Prostate gland (tissue), 2 donors: Measurements from ENCODE around the gene AICDA. TPM values are rescaled to one million over a fixed set of nuclear protein-coding genes. Genes with fewer than 3 reads are reported as not detected.

Source experiments
- DNase-seq: peaks from one replicate; pipeline ENCODE4 v3.0.0-alpha.2; 2019; ENCODE audit warnings: low spot score
- H3K27ac ChIP-seq, 2 donors: fragments of 200-600 bp; sonication (generic); 2 replicates each; pipeline ENCODE4 v1.5.1; 2017 to 2019
- H3K27me3 ChIP-seq: fragments of 200-600 bp; sonication (generic); replicated peaks from 2 replicates; pipeline ENCODE4 v1.5.1; 2019; ENCODE audit not compliant: insufficient read depth
- H3K36me3 ChIP-seq, 2 donors: fragments of 200-600 bp; sonication (generic); 1 replicate in 1 of 2; 2 replicates in 1 of 2; pipeline versions ENCODE4 v1.5.1 to v1.8.1; 2017 to 2019
- H3K4me1 ChIP-seq: fragments of 200-600 bp; sonication (generic); replicated peaks from 2 replicates; pipeline ENCODE4 v1.5.1; 2019
- H3K4me3 ChIP-seq, 2 donors: fragments of 200-600 bp; sonication (generic); 2 replicates each; pipeline ENCODE4 v1.5.1; 2017 to 2019
- H3K9me3 ChIP-seq: fragments of 200-600 bp; sonication (generic); 2 replicates; pipeline ENCODE4 v1.5.1; 2017
- CTCF ChIP-seq, 4 experiments: fragments of 200-600 bp in 2 of 4; fragments of 450-650 bp in 2 of 4; sonication (generic) in 2 of 4; IDR thresholded peaks; 1 replicate in 3 of 4; 2 replicates in 1 of 4; pipeline ENCODE4 v1.5.1; 2016 to 2019; ENCODE audit warnings: antibody characterized with exemption in 4 of 4, mild to moderate bottlenecking in 2 of 4, moderate library complexity in 2 of 4
- POLR2A ChIP-seq: fragments of 450-650 bp; IDR thresholded peaks from one replicate; pipeline ENCODE4 v1.6.1; 2016; ENCODE audit warnings: antibody characterized with exemption, mild to moderate bottlenecking
- POLR2AphosphoS5 ChIP-seq: sonication (generic); formaldehyde crosslinking; IDR thresholded peaks from one replicate; pipeline ENCODE4 v1.6.1; 2017; ENCODE audit warnings: antibody characterized with exemption
- WGBS: methylation state at CpG from one replicate; pipeline ENCODE4 v1.1.5; 2018; 5-methylcytosine and 5-hydroxymethylcytosine counted together
- intact Hi-C: fragments of 100-400 bp; cut with DNase I; formaldehyde crosslinking; loops from one replicate; pipeline ENCODE4 v1.14.2; 2022
- total RNA-seq, 2 donors: library from RNA; depleted of rRNA; stranded (reverse); fragments of >200 nt; gene quantifications; one replicate each; pipeline ENCODE4 v1.1.0, GENCODE V29; 2016

Gene AICDA
- total RNA-seq, 2 donors from 2014 or later = 4.3 TPM; not detected in 1

- Histone ChIP-seq H3K27ac (no peak overlapping the region), H3K27me3 (no peaks in the 10 kb centered on the region), H3K4me1 (no peaks in the 10 kb centered on the region), H3K4me3 (no peak overlapping the region), H3K36me3 (no peaks in the 10 kb centered on the region), H3K9me3 (no peaks in the 10 kb centered on the region)
- TF ChIP-seq CTCF (IDR thresholded peaks at IDR 0.05) (no peak), POLR2A (no peak), POLR2AphosphoS5 (no peak)
- no peak for DNase-seq
- intact Hi-C loops = no loop called here
- WGBS = 67% methylated on average over 22 of the region's 22 CpGs
Measured at GRCh38 chr12:8564656-8565055, 48.0 kb downstream of the AICDA start.

GRCh38 chr12:8563356-8563755 is 49.3 kb downstream of the AICDA start:
- intact Hi-C loops = no loop called here

GRCh38 chr12:8562310-8562709 is 50.3 kb downstream of the AICDA start:
- TF ChIP-seq POLR2AphosphoS5 (no peak), CTCF (IDR thresholded peaks at IDR 0.05) (no peak), POLR2A (no peak)
- Histone ChIP-seq H3K4me1 (no peaks in the 10 kb centered on the region), H3K36me3 (no peaks in the 10 kb centered on the region), H3K4me3 (no peak overlapping the region), H3K27me3 (no peaks in the 10 kb centered on the region), H3K9me3 (no peaks in the 10 kb centered on the region), H3K27ac (no peak overlapping the region)
- intact Hi-C loops = no loop called here
- WGBS = 89% methylated on average over 6 of the region's 6 CpGs
- DNase-seq = no peak

More at GRCh38 chr12:8563356-8563755, 49.3 kb downstream of the AICDA start:
- TF ChIP-seq POLR2AphosphoS5 (no peak), POLR2A (no peak), CTCF (IDR thresholded peaks at IDR 0.05) (no peak)
- H3K9me3 ChIP-seq = no peaks in the 10 kb centered on the region
- no peaks in the 10 kb centered on the region for H3K36me3 ChIP-seq
- 77% methylated on average over 3 of the region's 3 CpGs for WGBS
- DNase-seq = no peak
- no peak overlapping the region for H3K4me3 ChIP-seq
- no peaks in the 10 kb centered on the region for H3K4me1 ChIP-seq
- H3K27ac ChIP-seq = no peak overlapping the region
- H3K27me3 ChIP-seq = no peaks in the 10 kb centered on the region

- DNase-seq = no peak
- H3K4me3 ChIP-seq = no peak overlapping the region
- no peaks in the 10 kb centered on the region for H3K36me3 ChIP-seq
- H3K9me3 ChIP-seq = no peaks in the 10 kb centered on the region
- H3K27me3 ChIP-seq = no peaks in the 10 kb centered on the region
- intact Hi-C loops = no loop called here
- no peak for TF ChIP-seq POLR2A
- TF ChIP-seq CTCF (IDR thresholded peaks at IDR 0.05) = no peak
- no peak for TF ChIP-seq POLR2AphosphoS5
- H3K27ac ChIP-seq = no peak overlapping the region
- WGBS = 55% methylated on average over 4 of the region's 4 CpGs
- no peaks in the 10 kb centered on the region for H3K4me1 ChIP-seq
Measured at GRCh38 chr12:8561011-8561410, 51.6 kb downstream of the AICDA start.

- no peaks in the 10 kb centered on the region for H3K36me3 ChIP-seq
- no peak for TF ChIP-seq POLR2A
- TF ChIP-seq POLR2AphosphoS5 = no peak
- no peak overlapping the region for H3K4me3 ChIP-seq
- WGBS = 68% methylated on average over 11 of the region's 11 CpGs
- H3K4me1 ChIP-seq = no peaks in the 10 kb centered on the region
- no peaks in the 10 kb centered on the region for H3K27me3 ChIP-seq
- DNase-seq = no peak
- no peak overlapping the region for H3K27ac ChIP-seq
- H3K9me3 ChIP-seq = no peaks in the 10 kb centered on the region
- intact Hi-C loops = no loop called here
Measured at GRCh38 chr12:8559676-8560075, 53.0 kb downstream of the AICDA start.
